ENCODE results near the gene SOWAHD. TPM values are rescaled to one million over a fixed set of nuclear protein-coding genes. Genes with fewer than 3 reads are reported as not detected.

SOWAHD gene
- total RNA-seq, 4 donors from 2014 or later: 0.64 to 1.5 TPM; not detected in 2

- WGBS, 2 donors (ENCODE audit: low coverage in 1 of 2): 91% methylated on average over 2 of the region's 2 CpGs; no CpG with 5 or more reads in 1 of the 2 donors
- TF ChIP-seq POLR2AphosphoS5 (IDR thresholded peaks at IDR 0.05) (no peak), POLR2A (IDR thresholded peaks at IDR 0.05) (no peak), CTCF (IDR thresholded peaks at IDR 0.05) (no peak), EP300 (IDR thresholded peaks at IDR 0.05; ENCODE audit: low read depth) (no peak)
- no peaks in the 10 kb centered on the region for H3K36me3 ChIP-seq
Observed at GRCh38 chrX:119721926-119722325, 36.5 kb upstream of the SOWAHD start.

GRCh38 chrX:119726900-119727555 is 31.4 kb upstream of the SOWAHD start:
- no peak overlapping the region for H3K27ac ChIP-seq
- in situ Hi-C loops (cut with MboI; ENCODE audit: low pct_ligation_motif_present in 1 of 4, low pct_unique_long_range_greater_than_20kb in 1 of 4, low sequenced_read_pairs in 3 of 4): loop anchor here in 1 of 4 donors (25.0 kb wide), 1 partner anchor 215 kb away; no protein-coding TSS in a partner anchor

More at GRCh38 chrX:119721926-119722325, 36.5 kb upstream of the SOWAHD start:
- no peaks in the 10 kb centered on the region for H3K4me1 ChIP-seq
- no peak overlapping the region for H3K4me3 ChIP-seq
- in situ Hi-C loops (cut with MboI; ENCODE audit: low pct_ligation_motif_present in 1 of 4, low pct_unique_long_range_greater_than_20kb in 1 of 4, low sequenced_read_pairs in 3 of 4): no loop called here
- H3K9me3 ChIP-seq: no peaks in the 10 kb centered on the region
- no peak for DNase-seq
- H3K27ac ChIP-seq: no peak overlapping the region
- intact Hi-C loops (cut with DNase I; ENCODE audit: low total_unique reads): no loop called here
- no peaks in the 10 kb centered on the region for H3K27me3 ChIP-seq

DNA sequence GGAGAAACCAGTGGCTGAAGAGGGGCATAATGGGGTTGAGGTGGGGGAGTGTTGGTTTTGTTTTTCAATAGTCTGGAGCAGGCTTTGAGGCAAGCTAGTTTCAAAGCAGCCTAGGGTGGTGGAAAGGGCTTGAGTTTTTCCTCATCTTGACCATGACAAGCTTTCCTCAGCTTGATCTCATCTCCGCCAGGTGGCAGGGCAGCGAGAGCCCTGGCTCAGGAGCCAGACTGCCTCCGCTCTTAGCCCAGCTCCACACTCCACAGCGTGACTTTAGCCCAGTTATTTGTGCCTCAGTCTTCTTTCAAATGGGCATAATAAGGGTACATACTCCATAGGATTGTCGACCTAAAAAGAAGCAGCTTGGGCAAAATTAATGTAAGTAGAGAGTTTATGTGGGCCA is 29.9 kb upstream of the SOWAHD start:
- Histone ChIP-seq H3K9me3 (no peaks in the 10 kb centered on the region), H3K27me3 (no peaks in the 10 kb centered on the region), H3K36me3 (no peaks in the 10 kb centered on the region), H3K4me3 (no peak overlapping the region), H3K4me1 (no peaks in the 10 kb centered on the region), H3K27ac (no peak overlapping the region)
- 60 to 68% methylated on average over 1 to 5 of the region's 5 CpGs for WGBS, 2 donors (ENCODE audit: low coverage in 1 of 2)
- in situ Hi-C loops (cut with MboI; ENCODE audit: low pct_ligation_motif_present in 1 of 4, low pct_unique_long_range_greater_than_20kb in 1 of 4, low sequenced_read_pairs in 3 of 4) (loop anchor here in 1 of 4 donors (25.0 kb wide), 1 partner anchor 216 kb away; no protein-coding TSS in a partner anchor), intact Hi-C loops (cut with DNase I; ENCODE audit: low total_unique reads) (no loop called here)
- no peak for TF ChIP-seq POLR2A (IDR thresholded peaks at IDR 0.05)
- TF ChIP-seq POLR2AphosphoS5 (IDR thresholded peaks at IDR 0.05): no peak
- TF ChIP-seq EP300 (IDR thresholded peaks at IDR 0.05; ENCODE audit: low read depth): no peak
- TF ChIP-seq CTCF (IDR thresholded peaks at IDR 0.05): no peak
- no peak for DNase-seq

More at GRCh38 chrX:119726900-119727555, 31.4 kb upstream of the SOWAHD start:
- no peaks in the 10 kb centered on the region for H3K27me3 ChIP-seq
- H3K4me3 ChIP-seq: no peak overlapping the region
- intact Hi-C loops (cut with DNase I; ENCODE audit: low total_unique reads): no loop called here
- H3K9me3 ChIP-seq: no peaks in the 10 kb centered on the region
- no peak for DNase-seq
- 59% methylated on average over 7 of the region's 7 CpGs; no CpG with 5 or more reads in 1 of the 2 donors for WGBS, 2 donors (ENCODE audit: low coverage in 1 of 2)
- H3K36me3 ChIP-seq: no peaks in the 10 kb centered on the region
- no peaks in the 10 kb centered on the region for H3K4me1 ChIP-seq
- no peak for TF ChIP-seq CTCF (IDR thresholded peaks at IDR 0.05)
- no peak for TF ChIP-seq POLR2A (IDR thresholded peaks at IDR 0.05)
- no peak for TF ChIP-seq EP300 (IDR thresholded peaks at IDR 0.05; ENCODE audit: low read depth)
- TF ChIP-seq POLR2AphosphoS5 (IDR thresholded peaks at IDR 0.05): no peak

DNA sequence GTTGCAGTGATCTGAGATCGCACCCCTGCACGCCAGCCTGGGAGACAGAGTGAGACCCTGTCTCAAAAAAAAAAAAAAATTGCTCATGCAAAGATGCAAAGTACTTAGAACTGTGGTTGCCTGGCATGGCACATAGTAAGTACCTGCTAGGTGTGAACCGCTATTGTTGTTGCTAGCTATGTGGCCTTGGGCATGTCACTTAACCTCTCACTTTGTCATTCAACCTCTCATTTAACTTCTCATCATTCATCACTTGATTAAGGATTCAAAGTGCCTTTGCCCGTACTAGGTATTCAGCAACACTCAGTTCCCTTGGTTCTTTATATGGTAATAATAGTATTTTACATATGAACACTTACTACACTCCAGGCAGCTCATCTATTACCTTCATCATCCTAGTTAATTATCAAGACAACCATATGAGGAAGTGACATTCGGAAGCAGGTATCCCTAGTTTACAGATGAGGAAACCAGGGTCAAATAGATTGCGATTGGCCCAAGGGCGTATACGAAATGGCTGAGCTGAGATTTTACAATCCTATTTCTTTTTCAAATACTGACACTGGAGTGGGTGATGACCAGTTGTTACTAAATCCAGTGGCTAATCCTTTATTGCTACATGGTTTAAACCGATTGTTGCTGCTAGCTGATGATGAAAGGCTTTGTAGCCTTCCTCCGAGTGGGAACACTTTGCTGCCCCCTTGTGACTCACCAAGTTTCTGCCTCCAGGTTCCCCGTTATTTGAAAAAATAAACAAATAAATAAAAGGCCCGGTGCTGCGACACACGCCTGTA is 28.8 kb upstream of the SOWAHD start:
- 45 to 100% methylated on average over 1 to 14 of the region's 14 CpGs for WGBS, 2 donors (ENCODE audit: low coverage in 1 of 2)
- intact Hi-C loops (cut with DNase I; ENCODE audit: low total_unique reads): no loop called here
- TF ChIP-seq POLR2AphosphoS5 (IDR thresholded peaks at IDR 0.05): no peak
- TF ChIP-seq POLR2A (IDR thresholded peaks at IDR 0.05): no peak
- TF ChIP-seq EP300 (IDR thresholded peaks at IDR 0.05; ENCODE audit: low read depth): no peak
- peak; percentile 42 to 65 (median 49) for TF ChIP-seq CTCF (IDR thresholded peaks at IDR 0.05)
- no peak overlapping the region for H3K27ac ChIP-seq
- DNase-seq: peak; percentile 64
- no peaks in the 10 kb centered on the region for H3K4me1 ChIP-seq
- no peak overlapping the region for H3K4me3 ChIP-seq
- in situ Hi-C loops (cut with MboI; ENCODE audit: low pct_ligation_motif_present in 1 of 4, low pct_unique_long_range_greater_than_20kb in 1 of 4, low sequenced_read_pairs in 3 of 4): loop anchor here in 2 of 4 donors (10.0 to 25.0 kb wide), 2 partner anchors 215 to 217 kb away; no protein-coding TSS in a partner anchor
- H3K9me3 ChIP-seq: no peaks in the 10 kb centered on the region
- no peaks in the 10 kb centered on the region for H3K36me3 ChIP-seq
- no peaks in the 10 kb centered on the region for H3K27me3 ChIP-seq
